Parathyroid adenoma (tissue), 2 donors: ENCODE measurements around the gene STX18.

Source experiments
- H2AFZ ChIP-seq: fragments of 300-600 bp; sonication (generic); one replicate; pipeline ENCODE4 v1.7.0; 2017; ENCODE audit warnings: antibody characterized with exemption, mild to moderate bottlenecking
- H3K27ac ChIP-seq: fragments of 300-600 bp; sonication (generic); one replicate; pipeline ENCODE4 v1.7.0; 2017
- H3K27me3 ChIP-seq: fragments of 300-600 bp; sonication (generic); one replicate; pipeline ENCODE4 v1.7.0; 2017; ENCODE audit warnings: low read length; ENCODE audit not compliant: control insufficient read depth, insufficient read depth
- H3K36me3 ChIP-seq: fragments of 300-600 bp; sonication (generic); one replicate; pipeline ENCODE4 v1.7.0; 2017; ENCODE audit warnings: low read length; ENCODE audit not compliant: control insufficient read depth, insufficient read depth
- H3K4me1 ChIP-seq: fragments of 300-600 bp; sonication (generic); one replicate; pipeline ENCODE4 v1.7.0; 2017; ENCODE audit warnings: control low read depth
- H3K4me2 ChIP-seq: fragments of 300-600 bp; sonication (generic); one replicate; pipeline ENCODE4 v1.7.0; 2017; ENCODE audit warnings: low read length
- H3K4me3 ChIP-seq: fragments of 300-600 bp; sonication (generic); one replicate; pipeline ENCODE4 v1.7.0; 2017; ENCODE audit warnings: low read depth, low read length
- H3K79me2 ChIP-seq: fragments of 300-600 bp; sonication (generic); one replicate; pipeline ENCODE4 v1.7.0; 2017; ENCODE audit warnings: control low read depth
- H3K9ac ChIP-seq: fragments of 300-600 bp; sonication (generic); one replicate; pipeline ENCODE4 v1.7.0; 2017; ENCODE audit warnings: mild to moderate bottlenecking
- H3K9me3 ChIP-seq: fragments of 300-600 bp; sonication (generic); one replicate; pipeline ENCODE4 v1.7.0; 2017; ENCODE audit warnings: low read length; ENCODE audit not compliant: control insufficient read depth
- CTCF ChIP-seq: fragments of 300-600 bp; sonication (generic); IDR thresholded peaks from one replicate; pipeline ENCODE4 v1.7.0; 2017; ENCODE audit warnings: antibody characterized with exemption, mild to moderate bottlenecking
- donor health status: primary hyperparathyroidism.

STX18 gene

GRCh38 chr4:4502694-4503311, 39.0 kb downstream of the STX18 start:
- no peak overlapping the region for H3K27ac ChIP-seq

GRCh38 chr4:4501679-4502078, 40.2 kb downstream of the STX18 start:
- Histone ChIP-seq H3K4me3 (no peak overlapping the region), H3K4me1 (no peaks in the 10 kb centered on the region), H3K9me3 (no peaks in the 10 kb centered on the region), H3K27me3 (no peaks in the 10 kb centered on the region), H3K36me3 (no peaks in the 10 kb centered on the region), H3K27ac (no peak overlapping the region), H2AFZ (no peak overlapping the region), H3K79me2 (peaks cover 8% of the 10 kb centered on the region), H3K9ac (no peak overlapping the region), H3K4me2 (no peak overlapping the region)
- no peak for TF ChIP-seq CTCF

More at GRCh38 chr4:4502694-4503311, 39.0 kb downstream of the STX18 start:
- H3K36me3 ChIP-seq = no peaks in the 10 kb centered on the region
- no peak overlapping the region for H3K4me3 ChIP-seq
- H3K9me3 ChIP-seq = no peaks in the 10 kb centered on the region
- no peak overlapping the region for H2AFZ ChIP-seq
- no peak for TF ChIP-seq CTCF
- H3K9ac ChIP-seq = no peak overlapping the region
- no peaks in the 10 kb centered on the region for H3K27me3 ChIP-seq
- H3K4me1 ChIP-seq = peaks cover 7% of the 10 kb centered on the region
- H3K79me2 ChIP-seq = peaks cover 8% of the 10 kb centered on the region
- no peak overlapping the region for H3K4me2 ChIP-seq

GRCh38 chr4:4499438-4500123, 42.3 kb downstream of the STX18 start:
- H3K4me2 ChIP-seq = no peak overlapping the region
- H3K9me3 ChIP-seq = no peaks in the 10 kb centered on the region
- H3K36me3 ChIP-seq = no peaks in the 10 kb centered on the region
- H3K79me2 ChIP-seq = peaks cover 4% of the 10 kb centered on the region
- no peak for TF ChIP-seq CTCF
- H3K27ac ChIP-seq = no peak overlapping the region
- H2AFZ ChIP-seq = no peak overlapping the region
- H3K4me1 ChIP-seq = no peaks in the 10 kb centered on the region
- no peaks in the 10 kb centered on the region for H3K27me3 ChIP-seq
- H3K9ac ChIP-seq = no peak overlapping the region
- no peak overlapping the region for H3K4me3 ChIP-seq

- Histone ChIP-seq H3K27me3 (no peaks in the 10 kb centered on the region), H3K36me3 (no peaks in the 10 kb centered on the region), H3K27ac (no peak overlapping the region), H3K79me2 (peaks cover 4% of the 10 kb centered on the region), H3K4me3 (no peak overlapping the region), H3K9ac (no peak overlapping the region), H3K4me2 (no peak overlapping the region), H3K4me1 (no peaks in the 10 kb centered on the region), H3K9me3 (no peaks in the 10 kb centered on the region), H2AFZ (no peak overlapping the region)
- TF ChIP-seq CTCF = no peak
These were observed 45.1 kb downstream of the STX18 start for GRCh38 chr4:4496592-4497372.
